Measurements from ENCODE around the gene RETREG3.

DNA sequence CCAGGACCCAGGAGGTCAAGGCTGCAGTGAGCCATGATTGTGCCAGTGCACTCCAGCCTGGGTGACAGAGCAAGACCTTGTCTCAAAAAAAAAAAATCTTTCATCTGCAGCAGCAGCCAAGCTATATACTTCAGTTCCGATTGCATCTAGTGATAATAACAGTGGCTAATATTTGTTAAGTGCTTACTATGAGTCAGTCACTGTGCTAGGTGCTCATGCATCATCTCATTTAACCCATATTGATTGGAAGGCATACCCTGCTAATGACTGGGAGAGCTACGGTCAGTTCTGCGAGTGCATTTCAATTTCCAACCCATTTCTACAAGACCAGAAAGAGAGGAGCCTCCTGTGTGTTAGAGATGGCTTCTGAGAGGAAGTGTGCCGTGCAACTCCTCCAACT lies 42.2 kb upstream of the RETREG3 start:
- TF ChIP-seq, protein P1, sequence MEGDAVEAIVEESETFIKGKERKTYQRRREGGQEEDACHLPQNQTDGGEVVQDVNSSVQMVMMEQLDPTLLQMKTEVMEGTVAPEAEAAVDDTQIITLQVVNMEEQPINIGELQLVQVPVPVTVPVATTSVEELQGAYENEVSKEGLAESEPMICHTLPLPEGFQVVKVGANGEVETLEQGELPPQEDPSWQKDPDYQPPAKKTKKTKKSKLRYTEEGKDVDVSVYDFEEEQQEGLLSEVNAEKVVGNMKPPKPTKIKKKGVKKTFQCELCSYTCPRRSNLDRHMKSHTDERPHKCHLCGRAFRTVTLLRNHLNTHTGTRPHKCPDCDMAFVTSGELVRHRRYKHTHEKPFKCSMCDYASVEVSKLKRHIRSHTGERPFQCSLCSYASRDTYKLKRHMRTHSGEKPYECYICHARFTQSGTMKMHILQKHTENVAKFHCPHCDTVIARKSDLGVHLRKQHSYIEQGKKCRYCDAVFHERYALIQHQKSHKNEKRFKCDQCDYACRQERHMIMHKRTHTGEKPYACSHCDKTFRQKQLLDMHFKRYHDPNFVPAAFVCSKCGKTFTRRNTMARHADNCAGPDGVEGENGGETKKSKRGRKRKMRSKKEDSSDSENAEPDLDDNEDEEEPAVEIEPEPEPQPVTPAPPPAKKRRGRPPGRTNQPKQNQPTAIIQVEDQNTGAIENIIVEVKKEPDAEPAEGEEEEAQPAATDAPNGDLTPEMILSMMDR (conservative IDR thresholded peaks at IDR 0.05; ENCODE audit: low read length): no peak
- TF ChIP-seq EZH2phosphoT487 (IDR thresholded peaks at IDR 0.05; ENCODE audit: borderline replicate concordance, low read depth, low read length): no peak

All from OCI-LY7 (cell line).